HEK293 (cell line): ENCODE data around the gene SRPX.

Source experiments
- CTCF ChIA-PET: fragments of 350-600 bp; formaldehyde crosslinking; extraction: SDS; loops from one replicate; lab custom pipeline; 2021; ENCODE audit warnings: antibody characterized with exemption; lab: Yijun Ruan, JAX
- POLR2A ChIA-PET: fragments of 300-600 bp; formaldehyde crosslinking; extraction: SDS; loops from one replicate; lab custom pipeline; 2020; ENCODE audit warnings: antibody characterized with exemption, inconsistent platforms; lab: Yijun Ruan, JAX
- H3K27ac ChIP-seq: fragments of 200-500 bp; sonication (Bioruptor generic); 2 replicates; pipeline ENCODE4 v1.5.1; 2014; ENCODE audit warnings: low read depth, low read length, control low read depth, inconsistent platforms; ENCODE audit errors: extremely low read depth
- H3K36me3 ChIP-seq, 2 experiments: fragments of 200-500 bp in 1 of 2; sonication (Bioruptor generic) in 1 of 2; 1 replicate in 1 of 2; 2 replicates in 1 of 2; pipeline ENCODE4 v1.5.1; 2014 to 2017; ENCODE audit warnings: inconsistent platforms in 2 of 2, low read length in 2 of 2; ENCODE audit not compliant: control insufficient read depth in 2 of 2, insufficient read depth in 1 of 2
- H3K4me1 ChIP-seq: fragments of 200-500 bp; sonication (Bioruptor generic); 2 replicates; pipeline ENCODE4 v1.5.1; 2014; ENCODE audit warnings: mild to moderate bottlenecking, low read length, inconsistent platforms; ENCODE audit not compliant: control insufficient read depth, insufficient read depth
- H3K4me3 ChIP-seq: 2 replicates; pipeline ENCODE4 v1.5.1; 2011; ENCODE audit warnings: low read depth, mild to moderate bottlenecking, control low read depth, low read length, moderate library complexity
- H3K9me3 ChIP-seq: fragments of 200-500 bp; sonication (Bioruptor generic); 2 replicates; pipeline ENCODE4 v1.5.1; 2014; ENCODE audit warnings: low read depth, low read length, inconsistent platforms; ENCODE audit not compliant: control insufficient read depth, insufficient read depth
- CTCF ChIP-seq: fragments of 450-650 bp; formaldehyde crosslinking; IDR thresholded peaks from 2 replicates; pipeline ENCODE4 v1.5.1; 2016; ENCODE audit warnings: missing biosample characterization, missing genetic modification characterization
- FEZF1 ChIP-seq: fragments of 450-650 bp; formaldehyde crosslinking; IDR thresholded peaks from 2 replicates; pipeline ENCODE4 v1.5.1; 2016; ENCODE audit warnings: missing biosample characterization, missing genetic modification characterization
- KLF7 ChIP-seq: fragments of 450-650 bp; formaldehyde crosslinking; IDR thresholded peaks from 2 replicates; pipeline ENCODE4 v1.5.1; 2016; ENCODE audit warnings: missing biosample characterization, missing genetic modification characterization, borderline replicate concordance
- SCRT2 ChIP-seq: fragments of 450-650 bp; formaldehyde crosslinking; IDR thresholded peaks from 2 replicates; pipeline ENCODE4 v1.5.1; 2016; ENCODE audit warnings: missing biosample characterization, missing genetic modification characterization
- WT1 ChIP-seq: fragments of 450-650 bp; formaldehyde crosslinking; IDR thresholded peaks from 2 replicates; pipeline ENCODE4 v1.5.1; 2016; ENCODE audit warnings: missing biosample characterization, missing genetic modification characterization
- ZBTB10 ChIP-seq: fragments of 450-650 bp; formaldehyde crosslinking; IDR thresholded peaks from 2 replicates; pipeline ENCODE4 v1.5.1; 2016; ENCODE audit warnings: missing biosample characterization, missing genetic modification characterization
- ZFP37 ChIP-seq: fragments of 450-650 bp; formaldehyde crosslinking; IDR thresholded peaks from 2 replicates; pipeline ENCODE4 v1.5.1; 2016; ENCODE audit warnings: missing biosample characterization, missing genetic modification characterization
- ZNF16 ChIP-seq: fragments of 450-650 bp; formaldehyde crosslinking; IDR thresholded peaks from 2 replicates; pipeline ENCODE4 v1.5.1; 2016; ENCODE audit warnings: low read depth, missing biosample characterization, missing genetic modification characterization
- ZNF2 ChIP-seq: fragments of 450-650 bp; formaldehyde crosslinking; IDR thresholded peaks from 2 replicates; pipeline ENCODE4 v1.5.1; 2016; ENCODE audit warnings: missing biosample characterization, missing genetic modification characterization
- ZNF211 ChIP-seq: fragments of 450-650 bp; formaldehyde crosslinking; IDR thresholded peaks from 2 replicates; pipeline ENCODE4 v1.5.1; 2016; ENCODE audit warnings: low read depth, missing biosample characterization, missing genetic modification characterization
- ZNF23 ChIP-seq: fragments of 450-650 bp; formaldehyde crosslinking; IDR thresholded peaks from 2 replicates; pipeline ENCODE4 v1.5.1; 2016; ENCODE audit warnings: missing biosample characterization, missing genetic modification characterization, borderline replicate concordance
- ZNF350 ChIP-seq: fragments of 450-650 bp; formaldehyde crosslinking; IDR thresholded peaks from 2 replicates; pipeline ENCODE4 v1.5.0; 2017; ENCODE audit warnings: missing biosample characterization, mild to moderate bottlenecking, missing genetic modification characterization
- ZNF555 ChIP-seq: fragments of 450-650 bp; formaldehyde crosslinking; conservative IDR thresholded peaks from 2 replicates; pipeline ENCODE4 v1.5.1; 2017; ENCODE audit warnings: missing biosample characterization, mild to moderate bottlenecking, missing genetic modification characterization, inconsistent platforms
- ZNF585B ChIP-seq: fragments of 450-650 bp; formaldehyde crosslinking; IDR thresholded peaks from 2 replicates; pipeline ENCODE4 v1.5.1; 2016; ENCODE audit warnings: missing biosample characterization, missing genetic modification characterization
- ZNF677 ChIP-seq: fragments of 450-650 bp; IDR thresholded peaks from 2 replicates; pipeline ENCODE4 v1.5.0; 2018; ENCODE audit warnings: missing biosample characterization, mild to moderate bottlenecking, missing genetic modification characterization, moderate library complexity
- ZNF701 ChIP-seq: fragments of 450-650 bp; formaldehyde crosslinking; IDR thresholded peaks from 2 replicates; pipeline ENCODE4 v1.5.1; 2016; ENCODE audit warnings: missing biosample characterization, missing genetic modification characterization
- ZNF792 ChIP-seq: fragments of 450-650 bp; formaldehyde crosslinking; IDR thresholded peaks from 2 replicates; pipeline ENCODE4 v1.5.1; 2016; ENCODE audit warnings: missing biosample characterization, missing genetic modification characterization
- TF ChIP-seq, protein P1 (sequence below): fragments of 450-650 bp; formaldehyde crosslinking; IDR thresholded peaks from 2 replicates; pipeline ENCODE4 v1.5.1; 2016; ENCODE audit warnings: missing biosample characterization, missing genetic modification characterization

SRPX gene

DNA sequence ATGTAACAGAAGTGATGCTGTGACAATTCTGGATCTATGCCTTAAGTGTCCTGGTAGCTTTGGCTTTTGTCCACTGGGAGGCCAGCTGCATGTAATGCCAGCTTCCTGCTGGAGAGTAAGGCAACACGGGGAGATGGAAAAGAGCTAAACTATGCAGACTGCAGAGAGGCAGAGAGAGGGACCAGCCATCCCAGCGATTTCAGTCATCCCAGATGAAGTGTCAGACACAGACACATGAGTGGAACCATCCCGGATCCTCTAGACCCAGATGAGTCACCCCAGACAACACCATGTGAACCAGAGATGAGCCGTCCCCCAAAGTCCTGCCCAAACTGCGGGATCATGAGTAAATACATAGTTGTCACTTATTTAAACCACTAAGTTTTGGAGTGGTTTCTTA lies 14.6 kb downstream of the SRPX start:
- Histone ChIP-seq H3K4me3 (no peak overlapping the region), H3K4me1 (no peaks in the 10 kb centered on the region), H3K9me3 (no peaks in the 10 kb centered on the region; the same call in 1 of the 2 replicates), H3K27ac (no peak overlapping the region), H3K36me3 (no peaks in the 10 kb centered on the region; a peak in 1 of 3 replicates)
- ChIA-PET CTCF (interaction anchor here (0.6 to 1.8 kb wide), 5 partner anchors 18 to 380 kb away, joined by 3 to 5 read pairs (median 3); no protein-coding TSS in a partner anchor), POLR2A (no interaction called here)
- TF ChIP-seq ZNF585B (tag by site-specific recombination) (no peak), ZNF555 (tag by site-specific recombination) (no peak), ZFP37 (tag by site-specific recombination) (no peak), ZNF677 (no peak), ZNF792 (no peak), CTCF (tag by site-specific recombination) (no peak), ZNF211 (tag by site-specific recombination) (no peak), ZNF23 (tag by site-specific recombination) (no peak), ZNF2 (tag by site-specific recombination) (no peak), WT1 (tag by site-specific recombination) (no peak), ZNF701 (tag by site-specific recombination) (no peak), ZBTB10 (tag by site-specific recombination) (no peak)
- TF ChIP-seq, protein P1, sequence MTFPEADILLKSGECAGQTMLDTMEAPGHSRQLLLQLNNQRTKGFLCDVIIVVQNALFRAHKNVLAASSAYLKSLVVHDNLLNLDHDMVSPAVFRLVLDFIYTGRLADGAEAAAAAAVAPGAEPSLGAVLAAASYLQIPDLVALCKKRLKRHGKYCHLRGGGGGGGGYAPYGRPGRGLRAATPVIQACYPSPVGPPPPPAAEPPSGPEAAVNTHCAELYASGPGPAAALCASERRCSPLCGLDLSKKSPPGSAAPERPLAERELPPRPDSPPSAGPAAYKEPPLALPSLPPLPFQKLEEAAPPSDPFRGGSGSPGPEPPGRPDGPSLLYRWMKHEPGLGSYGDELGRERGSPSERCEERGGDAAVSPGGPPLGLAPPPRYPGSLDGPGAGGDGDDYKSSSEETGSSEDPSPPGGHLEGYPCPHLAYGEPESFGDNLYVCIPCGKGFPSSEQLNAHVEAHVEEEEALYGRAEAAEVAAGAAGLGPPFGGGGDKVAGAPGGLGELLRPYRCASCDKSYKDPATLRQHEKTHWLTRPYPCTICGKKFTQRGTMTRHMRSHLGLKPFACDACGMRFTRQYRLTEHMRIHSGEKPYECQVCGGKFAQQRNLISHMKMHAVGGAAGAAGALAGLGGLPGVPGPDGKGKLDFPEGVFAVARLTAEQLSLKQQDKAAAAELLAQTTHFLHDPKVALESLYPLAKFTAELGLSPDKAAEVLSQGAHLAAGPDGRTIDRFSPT (tag by site-specific recombination): no peak

GRCh38 chrX:38205039-38205438 lies 15.6 kb downstream of the SRPX start:
- H3K4me3 ChIP-seq: no peak overlapping the region
- TF ChIP-seq KLF7 (tag by site-specific recombination) (no peak), SCRT2 (tag by site-specific recombination) (no peak), ZNF16 (no peak), FEZF1 (tag by site-specific recombination) (no peak), ZNF350 (tag by site-specific recombination) (no peak)
- H3K9me3 ChIP-seq: no peaks in the 10 kb centered on the region; the same call in 1 of the 2 replicates
- no peaks in the 10 kb centered on the region for H3K4me1 ChIP-seq
- H3K27ac ChIP-seq: no peak overlapping the region
- POLR2A ChIA-PET: no interaction called here
- CTCF ChIA-PET: interaction anchor here (1.1 kb wide), 1 partner anchor 14 kb away, joined by 4 read pairs; no protein-coding TSS in a partner anchor
- H3K36me3 ChIP-seq: no peaks in the 10 kb centered on the region; a peak in 1 of 3 replicates
